Measurements from ENCODE around the gene HNRNPA2B1. TPM values are rescaled to one million over a fixed set of nuclear protein-coding genes. Genes with fewer than 3 reads are reported as not detected.

HNRNPA2B1 gene
- polyA plus RNA-seq, 1 of the 3 experiments (the other 2 are of a cell fraction) = 483 TPM

DNA sequence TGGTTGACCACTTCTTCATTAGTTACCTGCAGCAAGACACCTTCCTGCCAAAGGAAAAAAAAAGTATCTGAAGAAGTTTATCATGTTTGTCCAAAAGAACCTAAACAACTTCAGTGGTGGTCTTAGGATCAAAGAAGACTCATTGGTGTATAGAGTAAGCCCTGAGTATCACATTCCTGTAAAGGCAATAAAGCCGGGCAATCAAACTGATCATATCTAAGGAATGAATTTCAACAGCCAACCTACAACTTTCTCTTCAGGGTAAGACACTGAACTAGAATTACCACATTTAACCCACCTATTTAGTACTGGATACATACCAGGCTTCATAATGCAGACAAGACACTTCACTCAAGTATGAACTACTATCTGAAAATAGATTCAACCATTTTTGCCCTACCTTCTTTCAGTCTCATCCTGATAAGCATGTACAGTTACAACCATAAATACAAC lies 10.1 kb downstream of the HNRNPA2B1 start:
- ChIA-PET POLR2A (interaction anchor here (2.5 to 3.7 kb wide), 2 partner anchors 9 to 10 kb away, joined by 15 to 51 read pairs; partner anchors contain the start of genes CBX3 and HNRNPA2B1), CTCF (interaction anchor here (1.0 to 11.3 kb wide), 6 partner anchors 8 to 179 kb away, joined by 3 to 260 read pairs (median 16); no protein-coding TSS in a partner anchor)
- Histone ChIP-seq H3K27me3 (ENCODE audit: insufficient read depth) (no peaks in the 10 kb centered on the region), H3K36me3 (replicated peaks in 1 of 2; ENCODE audit: control insufficient read depth in 1 of 2, insufficient read depth in 2 of 2, low read length in 1 of 2) (peaks cover 83 to 94% of the 10 kb centered on the region in 2 experiments), H2AFZ (ENCODE audit: low read depth) (no peak overlapping the region), H3K27ac (ENCODE audit: low read depth in 2 of 2, low read length in 1 of 2) (peak overlapping the region in 1 of 2 experiments; percentile 11; a peak in 2 of 4 replicates), H3K79me2 (ENCODE audit: insufficient read depth) (peaks cover 71% of the 10 kb centered on the region), H3K9me3 (no peaks in the 10 kb centered on the region), H3K4me1 (ENCODE audit: control insufficient read depth in 1 of 2, insufficient read depth in 2 of 2, low read depth in 1 of 2, low read length in 1 of 2) (peaks cover 12 to 19% of the 10 kb centered on the region in 2 experiments; a peak in 3 of 4 replicates), H4K20me1 (ENCODE audit: insufficient read depth) (peaks cover 91% of the 10 kb centered on the region), H3K9me2 (no peaks in the 10 kb centered on the region), H3K4me2 (no peak overlapping the region), H3K4me3 (ENCODE audit: low read depth in 2 of 2, low read length in 1 of 2) (no peak overlapping the region), H3K9ac (no peak overlapping the region), H3F3A (replicated peaks; ENCODE audit: insufficient read depth) (peaks cover 99% of the 10 kb centered on the region)
- 0 out of 2 replicates have a peak, but pooled peaks have one; percentile 8 for TF ChIP-seq POLR2AphosphoS5 (IDR thresholded peaks at IDR 0.05; ENCODE audit: low read depth, low read length)
- TF ChIP-seq TEAD4 (IDR thresholded peaks at IDR 0.05; ENCODE audit: borderline replicate concordance, insufficient read depth) = no peak
- no peak for TF ChIP-seq TCF12 (IDR thresholded peaks at IDR 0.05)
- no peak for TF ChIP-seq SMC3 (IDR thresholded peaks at IDR 0.05; ENCODE audit: low read depth, low read length)
- TF ChIP-seq, protein P1, sequence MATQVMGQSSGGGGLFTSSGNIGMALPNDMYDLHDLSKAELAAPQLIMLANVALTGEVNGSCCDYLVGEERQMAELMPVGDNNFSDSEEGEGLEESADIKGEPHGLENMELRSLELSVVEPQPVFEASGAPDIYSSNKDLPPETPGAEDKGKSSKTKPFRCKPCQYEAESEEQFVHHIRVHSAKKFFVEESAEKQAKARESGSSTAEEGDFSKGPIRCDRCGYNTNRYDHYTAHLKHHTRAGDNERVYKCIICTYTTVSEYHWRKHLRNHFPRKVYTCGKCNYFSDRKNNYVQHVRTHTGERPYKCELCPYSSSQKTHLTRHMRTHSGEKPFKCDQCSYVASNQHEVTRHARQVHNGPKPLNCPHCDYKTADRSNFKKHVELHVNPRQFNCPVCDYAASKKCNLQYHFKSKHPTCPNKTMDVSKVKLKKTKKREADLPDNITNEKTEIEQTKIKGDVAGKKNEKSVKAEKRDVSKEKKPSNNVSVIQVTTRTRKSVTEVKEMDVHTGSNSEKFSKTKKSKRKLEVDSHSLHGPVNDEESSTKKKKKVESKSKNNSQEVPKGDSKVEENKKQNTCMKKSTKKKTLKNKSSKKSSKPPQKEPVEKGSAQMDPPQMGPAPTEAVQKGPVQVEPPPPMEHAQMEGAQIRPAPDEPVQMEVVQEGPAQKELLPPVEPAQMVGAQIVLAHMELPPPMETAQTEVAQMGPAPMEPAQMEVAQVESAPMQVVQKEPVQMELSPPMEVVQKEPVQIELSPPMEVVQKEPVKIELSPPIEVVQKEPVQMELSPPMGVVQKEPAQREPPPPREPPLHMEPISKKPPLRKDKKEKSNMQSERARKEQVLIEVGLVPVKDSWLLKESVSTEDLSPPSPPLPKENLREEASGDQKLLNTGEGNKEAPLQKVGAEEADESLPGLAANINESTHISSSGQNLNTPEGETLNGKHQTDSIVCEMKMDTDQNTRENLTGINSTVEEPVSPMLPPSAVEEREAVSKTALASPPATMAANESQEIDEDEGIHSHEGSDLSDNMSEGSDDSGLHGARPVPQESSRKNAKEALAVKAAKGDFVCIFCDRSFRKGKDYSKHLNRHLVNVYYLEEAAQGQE (IDR thresholded peaks at IDR 0.05; ENCODE audit: low read depth, low read length) = no peak
- TF ChIP-seq, protein P2, sequence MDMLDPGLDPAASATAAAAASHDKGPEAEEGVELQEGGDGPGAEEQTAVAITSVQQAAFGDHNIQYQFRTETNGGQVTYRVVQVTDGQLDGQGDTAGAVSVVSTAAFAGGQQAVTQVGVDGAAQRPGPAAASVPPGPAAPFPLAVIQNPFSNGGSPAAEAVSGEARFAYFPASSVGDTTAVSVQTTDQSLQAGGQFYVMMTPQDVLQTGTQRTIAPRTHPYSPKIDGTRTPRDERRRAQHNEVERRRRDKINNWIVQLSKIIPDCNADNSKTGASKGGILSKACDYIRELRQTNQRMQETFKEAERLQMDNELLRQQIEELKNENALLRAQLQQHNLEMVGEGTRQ (IDR thresholded peaks at IDR 0.05; ENCODE audit: borderline replicate concordance, low read depth, low read length) = no peak
- TF ChIP-seq GATA2 (CRISPR knock-in tag; IDR thresholded peaks at IDR 0.05) = no peak
- no peak for DNase-seq
- 71% methylated on average over 1 of the region's 1 CpG for WGBS (ENCODE audit: low lambda C conversion rate)

DNA sequence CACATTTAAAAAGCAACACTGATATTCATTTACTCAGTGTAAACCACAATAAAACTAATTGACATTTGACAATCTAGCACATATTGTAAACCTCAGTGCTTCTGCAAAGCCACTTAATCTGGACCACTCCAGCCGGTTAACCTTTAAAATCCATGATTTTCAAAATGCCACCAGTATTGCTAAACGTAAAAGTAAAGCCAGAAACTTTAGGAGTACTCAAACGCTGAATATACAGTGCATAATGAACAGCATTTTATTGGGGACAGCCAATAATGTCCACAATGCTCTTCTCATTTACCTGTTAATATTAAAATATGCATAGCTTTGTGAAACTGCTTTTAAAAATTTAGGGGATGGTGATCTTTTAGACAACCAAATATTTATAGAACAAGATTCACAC lies 10.8 kb downstream of the HNRNPA2B1 start:
- Histone ChIP-seq H3F3A (replicated peaks; ENCODE audit: insufficient read depth) (peaks cover 99% of the 10 kb centered on the region), H3K27ac (ENCODE audit: low read depth in 2 of 2, low read length in 1 of 2) (peak overlapping the region in 1 of 2 experiments; percentile 19; a peak in 1 of 4 replicates), H3K79me2 (ENCODE audit: insufficient read depth) (peaks cover 64% of the 10 kb centered on the region), H3K9ac (no peak overlapping the region), H4K20me1 (ENCODE audit: insufficient read depth) (peaks cover 83% of the 10 kb centered on the region), H2AFZ (ENCODE audit: low read depth) (no peak overlapping the region), H3K36me3 (replicated peaks in 1 of 2; ENCODE audit: control insufficient read depth in 1 of 2, insufficient read depth in 2 of 2, low read length in 1 of 2) (peaks cover 83 to 94% of the 10 kb centered on the region in 2 experiments), H3K4me3 (ENCODE audit: low read depth in 2 of 2, low read length in 1 of 2) (no peak overlapping the region), H3K9me2 (no peaks in the 10 kb centered on the region), H3K9me3 (no peaks in the 10 kb centered on the region), H3K4me2 (no peak overlapping the region), H3K4me1 (ENCODE audit: control insufficient read depth in 1 of 2, insufficient read depth in 2 of 2, low read depth in 1 of 2, low read length in 1 of 2) (peaks cover 8 to 14% of the 10 kb centered on the region in 2 experiments; a peak in 3 of 4 replicates), H3K27me3 (ENCODE audit: insufficient read depth) (no peaks in the 10 kb centered on the region)
- DNase-seq = no peak
- CTCF ChIA-PET = interaction anchor here (1.8 to 3.8 kb wide), 7 partner anchors 8 to 296 kb away, joined by 6 to 71 read pairs (median 9); partner anchors contain the start of gene CBX3
- 93% methylated on average over 3 of the region's 3 CpGs for WGBS (ENCODE audit: low lambda C conversion rate)
- POLR2A ChIA-PET = interaction anchor here (3.7 kb wide), 1 partner anchor 9 kb away, joined by 51 read pairs; the partner anchor contains the start of genes CBX3 and HNRNPA2B1
- no peak for TF ChIP-seq GATA2 (CRISPR knock-in tag; IDR thresholded peaks at IDR 0.05)
- no peak for TF ChIP-seq RCOR1 (IDR thresholded peaks at IDR 0.05; ENCODE audit: low read length)
- TF ChIP-seq FOXM1 (IDR thresholded peaks at IDR 0.05; ENCODE audit: low read depth) = no peak
- TF ChIP-seq TAF1 (IDR thresholded peaks at IDR 0.05; ENCODE audit: borderline replicate concordance, low read depth, low read length) = no peak
- TF ChIP-seq EP300 (IDR thresholded peaks at IDR 0.05; ENCODE audit: borderline replicate concordance in 1 of 2, low read depth in 1 of 2, low read length in 1 of 2) = no peak
